ELR (cell line): Measurements from ENCODE around the gene C19orf53.
"Not testable (repeated sequence)": the region's sequence is repeated elsewhere in the genome, so short reads cannot be mapped to it uniquely, and the experiment has no call there.

ENCODE experiments used
- DNase-seq: peaks from one replicate; pipeline ENCODE4 v3.0.0-alpha.2; 2015; ENCODE audit warnings: low read depth

Gene C19orf53

GRCh38 chr19:13764101-13764807, 10.0 kb upstream of the C19orf53 start, which contains the start of gene MRI1:
Gene MRI1 (plus strand): TSS chr19:13764522. CDS start chr19:13764589, 67 bp downstream.
- peak; percentile 82 for DNase-seq

- peak; percentile 52 for DNase-seq
Observed at GRCh38 chr19:13764821-13765394, 9.3 kb upstream of the C19orf53 start.

GRCh38 chr19:13765395-13766094, 8.7 kb upstream of the C19orf53 start:
- peak; percentile 47 for DNase-seq

- no peak for DNase-seq
Observed at GRCh38 chr19:13766095-13766481, 8.2 kb upstream of the C19orf53 start.

- DNase-seq = no peak
Observed at GRCh38 chr19:13768510-13768909, 5.7 kb upstream of the C19orf53 start.

- no peak for DNase-seq
Observed at GRCh38 chr19:13770013-13770635, 4.1 kb upstream of the C19orf53 start.

- no peak for DNase-seq
Observed at GRCh38 chr19:13778398-13778797, 4.1 kb downstream of the C19orf53 start.

- DNase-seq = no peak
Observed at GRCh38 chr19:13778847-13779246, 4.6 kb downstream of the C19orf53 start.

- DNase-seq = not testable (repeated sequence)
Observed at GRCh38 chr19:13779794-13780193, 5.5 kb downstream of the C19orf53 start.

GRCh38 chr19:13781547-13781946, 7.3 kb downstream of the C19orf53 start:
- peak; percentile 84 for DNase-seq

- DNase-seq = no peak
Observed at GRCh38 chr19:13782537-13782936, 8.3 kb downstream of the C19orf53 start.

- no peak for DNase-seq
Observed at GRCh38 chr19:13783565-13784500, 9.6 kb downstream of the C19orf53 start.

- peak; percentile 83 for DNase-seq
Observed at GRCh38 chr19:13784731-13785452, 10.6 kb downstream of the C19orf53 start.

- peak; percentile 34 for DNase-seq
Observed at GRCh38 chr19:13788991-13789390, 14.7 kb downstream of the C19orf53 start.

GRCh38 chr19:13790354-13790753, 16.1 kb downstream of the C19orf53 start:
- DNase-seq = no peak

- not testable (repeated sequence) for DNase-seq
Observed at GRCh38 chr19:13793317-13793716, 19.1 kb downstream of the C19orf53 start.

GRCh38 chr19:13794398-13794756, 20.1 kb downstream of the C19orf53 start:
- DNase-seq = peak; percentile 90

GRCh38 chr19:13794757-13795589, 20.7 kb downstream of the C19orf53 start, which contains the start of gene ZSWIM4:
Gene ZSWIM4 (plus strand): TSS chr19:13795443. CDS start chr19:13795649, 206 bp downstream.
- peak; percentile 100 for DNase-seq

GRCh38 chr19:13795595-13796300, 21.5 kb downstream of the C19orf53 start:
- peak; percentile 59 for DNase-seq
